Measurements from ENCODE around the gene EEF1AKMT2.
"Not testable (repeated sequence)": the region's sequence is repeated elsewhere in the genome, so short reads cannot be mapped to it uniquely, and the experiment has no call there.

EEF1AKMT2 gene

DNA sequence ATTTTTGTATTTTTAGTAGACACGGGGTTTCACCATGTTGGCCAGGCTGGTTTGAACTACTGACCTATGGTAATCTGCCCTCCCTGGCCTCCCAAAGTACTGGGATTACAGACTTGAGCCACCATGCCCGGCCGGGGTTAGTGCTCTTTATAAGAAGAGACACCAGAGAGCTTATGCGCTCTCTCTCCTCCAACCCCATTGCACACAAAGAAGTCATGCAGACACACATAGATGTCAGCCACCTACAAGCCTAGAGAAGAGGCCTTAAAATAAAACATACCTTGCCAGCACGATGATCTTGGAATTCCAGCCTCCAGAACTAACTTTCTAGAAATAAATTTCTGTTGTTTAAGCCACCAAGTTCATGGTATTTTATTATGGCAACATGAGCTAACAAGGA lies 37.5 kb downstream of the EEF1AKMT2 start:
- no peak for DNase-seq

DNA sequence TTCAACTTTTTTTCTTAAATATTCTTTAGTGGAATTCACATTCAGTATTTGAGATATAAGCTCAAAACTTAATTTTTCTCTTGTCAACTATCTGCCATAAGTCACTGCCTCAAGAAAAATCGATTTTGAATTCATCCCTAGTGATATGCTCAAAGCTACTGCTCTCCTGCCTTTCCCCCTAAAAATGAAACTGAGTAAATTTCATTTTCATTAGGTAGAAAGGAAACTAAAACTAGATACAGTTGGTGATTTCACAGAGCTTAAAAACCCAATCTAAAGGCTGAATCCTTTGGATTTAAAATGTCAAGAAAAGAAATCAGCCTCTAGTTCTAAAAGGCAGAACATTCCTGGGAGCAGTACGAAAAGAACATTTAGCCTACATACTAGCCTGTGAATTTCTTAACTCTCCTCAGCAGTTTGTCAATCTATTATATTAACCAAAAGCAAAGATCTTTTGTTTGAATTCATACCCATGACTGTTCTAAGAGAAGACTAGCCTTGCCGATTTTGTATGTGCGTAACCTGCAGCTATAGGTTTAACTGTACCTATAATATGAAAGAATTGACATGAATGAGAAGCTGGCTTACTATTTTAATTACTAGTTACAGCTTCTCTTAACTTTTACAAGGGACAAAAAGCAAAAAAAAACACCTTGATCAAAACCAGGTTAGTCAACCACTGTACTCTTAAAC lies 42.6 kb downstream of the EEF1AKMT2 start:
- no peak for DNase-seq

DNA sequence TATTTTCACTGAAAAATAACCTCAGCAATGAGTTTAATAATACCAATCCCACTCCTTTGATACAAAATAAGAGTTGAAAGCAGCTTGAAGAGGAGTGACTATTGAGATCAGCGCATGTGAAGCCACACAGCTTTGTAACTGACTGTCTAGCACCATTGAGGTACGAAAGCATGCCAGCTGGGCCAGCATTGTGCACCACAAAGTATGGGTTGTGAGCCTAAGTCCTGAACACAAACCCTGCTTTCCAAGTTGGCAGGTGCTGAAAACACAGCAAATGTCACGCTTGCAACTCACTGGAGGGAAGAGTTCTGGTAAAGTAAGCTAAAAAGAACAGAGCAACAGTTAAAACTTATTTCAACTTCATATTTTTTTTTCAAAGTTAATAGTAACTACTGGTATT lies 43.5 kb downstream of the EEF1AKMT2 start:
- DNase-seq = no peak

DNA sequence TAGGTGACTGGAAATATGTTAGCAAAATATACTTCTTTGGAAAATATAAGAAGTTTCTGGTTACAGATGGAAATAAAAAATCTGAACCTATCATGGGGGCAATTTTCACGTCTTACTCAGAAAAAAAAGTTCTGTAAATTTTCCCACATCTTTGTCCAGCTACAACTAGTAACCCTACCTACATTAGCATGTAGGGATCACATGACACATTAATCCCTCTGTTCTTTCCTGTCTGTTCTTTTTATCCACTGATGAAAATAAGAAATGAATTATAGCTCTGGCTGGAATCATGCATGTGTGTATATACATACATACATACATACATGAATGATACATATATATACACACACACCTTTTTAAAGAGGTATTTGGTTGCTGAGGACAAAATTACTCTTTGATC lies 43.9 kb downstream of the EEF1AKMT2 start:
- DNase-seq = no peak

DNA sequence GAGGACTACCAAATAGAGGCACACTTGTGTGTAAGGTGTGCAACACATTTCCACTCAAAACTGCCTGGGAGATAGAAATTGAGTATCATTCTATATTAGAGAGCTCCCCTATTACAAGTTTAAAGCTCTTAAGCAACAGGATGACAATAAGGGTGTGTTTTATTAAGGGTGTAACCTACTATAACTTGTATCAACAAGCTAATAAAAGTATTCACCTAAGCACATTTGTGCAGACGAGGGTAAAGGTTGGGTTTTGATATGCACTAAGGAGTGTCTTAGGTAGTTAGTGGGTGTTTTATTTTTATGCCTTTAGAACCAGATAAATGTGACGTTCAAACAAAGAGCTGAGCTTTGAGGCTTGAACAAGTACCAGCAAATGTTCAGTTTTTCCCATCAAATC lies 44.7 kb downstream of the EEF1AKMT2 start:
- DNase-seq = no peak

DNA sequence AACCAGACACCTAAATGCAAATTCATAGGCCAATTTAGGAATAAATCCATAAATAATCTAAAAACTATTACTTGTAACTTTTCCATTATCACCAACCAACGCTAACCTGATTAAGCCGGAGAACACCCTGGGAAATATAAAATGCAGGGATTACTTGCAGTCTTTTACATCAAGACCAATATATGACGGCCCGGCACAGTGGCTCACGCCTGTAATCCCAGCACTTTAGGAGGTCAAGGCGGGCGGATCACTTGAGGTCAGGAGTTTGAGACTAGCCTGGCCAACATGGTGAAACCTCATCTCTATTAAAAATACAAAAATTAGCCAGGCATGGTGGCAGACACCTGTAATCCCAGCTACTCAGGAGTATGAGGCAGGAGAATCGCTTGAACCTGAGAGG lies 45.2 kb downstream of the EEF1AKMT2 start:
- not testable (repeated sequence) for DNase-seq

DNA sequence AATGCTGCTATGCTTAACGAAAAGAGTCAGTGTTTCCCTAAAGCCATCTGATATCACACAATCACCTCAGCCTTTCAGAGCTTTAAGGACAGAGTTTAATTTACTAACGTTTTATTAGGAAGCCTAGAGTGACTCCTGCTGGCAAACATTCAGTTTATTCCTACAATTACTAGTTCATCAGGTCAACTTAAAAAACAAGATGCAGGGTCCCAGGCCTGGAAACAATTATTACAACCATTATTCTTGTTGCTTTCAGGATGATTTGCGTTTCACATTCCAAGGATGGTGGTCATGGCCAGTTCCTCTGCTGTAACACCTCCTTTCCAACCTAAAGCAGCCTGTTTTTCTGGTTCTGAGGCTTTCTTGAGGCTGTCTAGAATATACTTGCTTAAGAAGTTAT lies 46.0 kb downstream of the EEF1AKMT2 start:
- no peak for DNase-seq

DNA sequence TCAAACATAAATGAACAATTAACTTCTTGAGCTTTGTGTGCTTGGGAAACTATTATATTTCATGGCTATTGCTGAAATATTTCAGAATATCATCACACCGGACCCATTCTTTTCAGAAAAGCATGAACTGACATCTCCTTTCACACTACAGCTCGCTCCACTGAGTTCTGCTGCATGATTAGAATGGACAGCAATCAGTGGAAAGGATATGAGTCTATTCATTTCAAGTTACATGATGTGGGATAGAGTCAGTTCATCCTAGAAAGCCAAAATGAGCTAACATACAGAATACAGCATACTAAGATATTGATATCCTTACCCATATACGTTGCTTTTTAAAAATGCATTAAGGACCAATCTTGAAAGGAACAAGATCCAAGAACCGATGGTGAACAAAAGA lies 46.4 kb downstream of the EEF1AKMT2 start:
- no peak for DNase-seq

DNA sequence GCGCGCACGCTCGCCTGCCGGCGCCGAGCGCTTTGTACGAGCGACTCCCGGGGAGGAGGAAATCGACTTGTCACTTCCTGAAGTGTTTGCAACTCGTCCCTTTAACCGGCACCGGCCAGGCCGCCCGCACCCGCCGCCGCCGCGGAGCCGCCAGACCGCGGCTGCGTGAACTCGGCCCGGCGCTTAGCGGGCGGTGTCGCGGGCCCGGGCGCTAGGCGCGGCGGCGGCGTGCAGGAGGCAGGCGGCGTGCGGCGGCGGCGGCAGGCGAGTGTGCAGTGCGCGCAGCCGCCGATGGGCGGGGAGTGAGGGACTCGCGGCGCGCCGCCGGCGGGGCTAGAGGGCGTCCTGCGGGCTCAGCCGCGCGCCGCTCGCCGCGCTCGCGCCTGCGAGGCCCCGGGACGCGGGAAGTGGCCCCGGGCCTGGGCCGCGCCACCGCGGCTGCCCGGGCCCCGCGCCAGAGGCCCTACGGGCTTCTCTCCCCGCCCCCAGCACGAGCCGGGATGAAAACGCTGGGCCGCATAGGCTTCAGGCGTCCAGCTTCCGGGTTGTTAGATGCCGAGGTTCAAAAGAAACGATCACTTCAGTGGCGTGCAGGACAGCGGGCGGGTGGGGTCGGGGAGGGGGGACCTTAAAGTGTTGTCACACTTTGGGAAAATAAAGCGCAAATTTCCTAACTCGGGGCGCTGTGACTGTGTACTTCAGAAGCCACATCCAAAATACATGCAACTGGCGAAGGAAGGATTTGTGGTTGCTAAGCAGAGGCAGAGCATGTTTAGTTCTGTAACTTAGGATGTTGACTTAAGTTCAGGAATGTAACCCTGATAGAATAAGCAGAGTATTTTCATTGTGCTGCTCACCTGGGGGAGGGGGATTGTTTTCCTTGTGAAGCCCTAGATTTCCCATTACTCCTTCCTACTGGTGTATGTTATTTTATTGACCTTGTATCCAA lies 47.3 kb downstream of the EEF1AKMT2 start, which contains the start of gene FAM53B:
FAM53B (minus strand) TSS at position 277 of the 949 bp plus-strand sequence. CDS start 37,665 bp downstream, outside the sequence.
- peak; percentile 73 for DNase-seq

DNA sequence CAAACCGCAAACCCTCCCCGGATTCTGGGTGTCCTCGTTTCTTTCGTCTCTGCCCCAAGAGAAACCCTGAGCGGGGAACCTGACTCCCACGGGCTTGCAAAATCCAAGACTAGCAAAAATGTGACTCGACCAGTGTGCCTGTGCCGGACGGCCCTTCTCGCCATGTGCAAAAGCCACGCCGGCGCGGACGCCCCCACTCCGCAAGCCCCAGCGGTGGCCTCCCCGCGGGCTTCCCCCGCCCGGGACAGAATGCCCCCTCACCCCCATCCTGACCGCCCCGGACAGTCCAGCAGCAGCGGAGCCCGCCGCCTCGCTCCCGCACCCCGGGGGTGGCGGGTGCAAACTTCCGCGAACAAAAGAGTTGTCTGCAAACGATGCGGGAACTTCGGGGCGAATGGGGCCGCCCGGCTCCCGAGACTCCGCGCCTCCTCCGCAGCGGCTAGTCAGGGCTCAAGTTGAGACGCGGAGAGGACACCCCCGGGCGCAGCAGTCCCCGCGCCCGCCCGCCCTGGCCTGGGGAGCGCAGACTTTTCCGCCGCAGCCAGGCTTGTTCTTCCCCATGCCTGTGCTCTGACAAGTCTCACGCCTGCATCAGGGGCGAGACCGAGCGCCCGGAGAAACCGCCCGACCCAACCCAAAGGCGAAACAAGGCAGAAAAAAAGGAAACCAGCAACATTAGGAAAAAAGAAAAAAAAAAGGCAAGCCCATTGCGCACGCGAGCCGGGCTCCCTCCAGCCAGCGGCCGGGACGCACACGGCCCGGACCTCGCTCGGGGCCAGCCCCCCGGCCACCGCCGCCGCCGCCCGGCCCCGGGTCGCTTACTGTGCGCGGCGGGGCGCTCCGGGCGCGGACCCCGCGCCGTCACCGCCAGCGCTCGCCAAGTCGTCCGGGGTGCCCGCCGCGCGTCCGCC lies 48.2 kb downstream of the EEF1AKMT2 start:
- DNase-seq = no peak

DNA sequence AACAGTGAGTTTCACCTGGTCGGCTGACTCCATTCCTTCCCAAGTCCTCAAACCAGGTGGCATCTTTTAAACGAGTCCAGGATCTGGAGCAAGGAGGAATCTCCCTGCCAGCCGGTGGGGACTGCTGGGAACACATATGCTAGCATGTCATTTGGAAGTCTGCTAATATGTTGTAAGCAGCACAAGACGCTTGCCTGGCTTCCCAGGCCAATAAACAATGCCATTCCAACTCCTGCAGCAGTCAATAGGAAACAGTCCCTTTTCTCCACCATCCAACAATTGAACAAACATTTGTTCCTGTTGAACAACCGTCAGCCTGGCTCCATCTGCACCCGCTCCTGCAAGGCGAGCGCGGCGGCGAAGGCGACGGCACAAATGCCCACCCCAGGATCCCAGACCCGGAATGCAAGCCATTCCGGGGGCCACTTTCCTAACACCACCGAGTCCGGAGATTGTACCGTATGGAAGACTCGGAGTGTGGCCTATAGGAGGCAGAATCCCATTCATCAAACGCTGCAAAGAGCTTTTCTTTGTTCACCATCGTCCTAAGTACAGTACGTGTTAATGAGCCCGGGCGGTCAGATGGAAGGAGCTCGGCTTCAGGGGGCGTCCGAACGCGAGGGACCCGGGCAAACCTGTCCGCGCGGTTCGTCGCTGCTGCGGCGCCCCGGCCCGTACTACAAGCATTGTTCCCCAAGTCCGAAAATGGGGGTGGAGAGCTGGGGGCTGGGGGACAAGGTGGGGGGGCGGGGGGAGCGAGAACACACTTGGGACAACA lies 49.1 kb downstream of the EEF1AKMT2 start:
- DNase-seq = no peak

DNA sequence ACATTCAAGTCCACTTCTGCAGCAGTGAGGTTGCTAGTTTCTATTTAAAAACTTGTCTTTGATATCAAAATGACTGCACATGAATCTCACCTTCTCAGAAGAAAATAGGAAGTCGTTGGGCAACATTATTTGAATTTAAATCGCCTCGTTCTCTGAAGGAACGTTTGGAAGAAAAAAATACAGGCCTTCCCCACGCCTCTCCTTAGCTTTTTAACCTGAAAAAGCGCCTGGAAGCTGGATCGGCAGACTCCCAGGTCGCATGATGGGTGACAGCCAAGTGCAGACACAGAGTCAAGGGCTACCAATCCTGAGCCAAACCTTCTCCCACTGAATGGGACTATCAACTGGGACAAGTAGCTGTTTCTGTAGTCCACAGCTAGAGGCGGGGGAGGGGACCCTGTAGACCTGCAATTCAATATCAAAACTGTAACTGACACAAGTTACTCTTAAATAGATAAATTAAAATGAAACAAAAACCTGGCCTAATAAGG lies 49.7 kb downstream of the EEF1AKMT2 start:
- DNase-seq = no peak

DNA sequence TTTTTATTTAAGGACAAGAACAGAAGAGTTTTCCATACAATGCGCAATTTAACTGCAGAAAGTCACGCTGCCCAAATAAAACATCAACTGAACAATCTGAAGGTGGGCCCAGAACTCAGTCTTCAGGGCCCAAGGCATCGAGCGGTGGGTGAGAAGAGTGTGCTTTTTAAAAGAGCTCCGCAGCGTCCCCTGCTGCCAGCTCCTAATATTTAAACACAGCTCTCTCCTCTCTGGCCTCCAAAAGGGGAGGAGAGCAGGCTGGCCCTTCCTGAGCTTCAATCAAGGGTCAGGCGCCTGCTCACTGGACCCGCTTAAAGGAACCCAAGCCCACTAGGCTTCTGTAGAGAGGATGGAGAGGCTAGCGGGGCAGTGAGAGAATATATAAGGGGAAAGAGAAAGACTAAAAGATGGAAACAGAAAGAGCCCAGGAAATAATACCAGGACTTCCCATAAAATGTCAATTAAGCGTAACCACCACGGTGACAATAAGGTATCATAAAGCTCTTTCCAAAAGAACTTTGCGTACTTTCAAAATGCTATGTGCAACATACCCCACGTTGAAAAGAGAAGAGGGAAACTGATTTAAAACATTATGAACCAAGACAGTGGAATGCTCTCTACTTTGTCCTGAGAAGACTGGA lies 50.3 kb downstream of the EEF1AKMT2 start:
- peak; percentile 68 for DNase-seq

DNA sequence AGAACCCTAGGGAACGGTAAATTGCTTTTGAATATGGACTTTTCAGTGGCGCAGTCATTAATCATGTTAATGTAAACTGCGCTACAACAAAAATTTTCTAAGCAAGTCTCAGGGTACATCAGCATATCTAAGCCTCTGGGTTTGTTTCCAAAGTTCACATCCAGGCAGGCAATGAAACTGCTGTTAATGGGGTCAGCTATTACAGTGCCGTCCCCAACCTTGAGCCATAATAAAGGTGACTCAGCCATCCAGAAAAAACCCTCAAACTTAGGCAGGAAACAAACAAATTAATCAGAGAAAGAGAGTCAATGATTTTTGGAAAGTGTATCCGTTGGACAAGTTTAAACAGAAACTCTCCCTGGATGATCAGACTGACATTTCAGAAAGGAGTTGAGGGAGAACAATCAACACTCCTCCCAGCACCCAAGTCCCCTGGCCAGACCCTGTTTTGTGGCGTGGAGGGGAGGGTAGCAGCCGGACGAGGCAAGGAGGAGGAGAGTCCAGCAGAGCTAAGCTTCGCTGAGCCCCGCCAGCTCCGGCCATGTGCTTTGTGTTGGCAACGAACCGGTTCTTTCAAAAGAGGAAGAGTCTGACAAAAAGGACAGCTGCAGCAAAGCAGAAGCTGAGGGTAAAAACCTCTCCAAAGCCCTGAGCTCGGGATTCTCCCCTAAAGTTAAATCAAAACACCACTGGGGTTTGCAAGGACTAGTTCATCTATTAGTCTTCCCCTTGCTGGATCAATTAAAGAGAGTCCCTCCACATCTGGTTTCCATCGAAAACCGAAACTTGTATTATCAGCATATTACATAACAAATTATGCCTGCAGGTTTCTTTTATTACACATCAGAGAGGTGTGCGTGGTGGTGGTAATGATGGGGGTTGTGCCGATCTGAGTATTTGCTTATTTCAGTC lies 51.1 kb downstream of the EEF1AKMT2 start:
- DNase-seq = no peak

DNA sequence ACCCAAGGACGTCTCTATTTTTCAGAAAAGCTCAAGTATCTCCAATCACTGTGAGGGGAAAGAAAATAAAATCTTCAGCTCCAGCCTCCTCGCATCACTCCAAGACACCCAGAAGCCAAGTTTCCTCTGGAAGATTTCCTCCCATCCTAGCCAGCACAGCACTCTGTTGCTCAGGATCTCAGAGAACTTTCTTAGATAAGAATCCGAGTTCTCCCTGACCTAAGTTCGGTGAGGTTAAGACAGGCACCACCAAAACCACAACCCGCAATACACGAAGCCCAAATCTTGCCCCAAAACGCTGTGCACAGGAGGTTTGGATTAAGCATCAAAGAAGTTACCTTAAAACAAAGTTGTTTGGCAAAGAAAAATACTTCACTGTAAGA lies 51.7 kb downstream of the EEF1AKMT2 start:
- DNase-seq = no peak

DNA sequence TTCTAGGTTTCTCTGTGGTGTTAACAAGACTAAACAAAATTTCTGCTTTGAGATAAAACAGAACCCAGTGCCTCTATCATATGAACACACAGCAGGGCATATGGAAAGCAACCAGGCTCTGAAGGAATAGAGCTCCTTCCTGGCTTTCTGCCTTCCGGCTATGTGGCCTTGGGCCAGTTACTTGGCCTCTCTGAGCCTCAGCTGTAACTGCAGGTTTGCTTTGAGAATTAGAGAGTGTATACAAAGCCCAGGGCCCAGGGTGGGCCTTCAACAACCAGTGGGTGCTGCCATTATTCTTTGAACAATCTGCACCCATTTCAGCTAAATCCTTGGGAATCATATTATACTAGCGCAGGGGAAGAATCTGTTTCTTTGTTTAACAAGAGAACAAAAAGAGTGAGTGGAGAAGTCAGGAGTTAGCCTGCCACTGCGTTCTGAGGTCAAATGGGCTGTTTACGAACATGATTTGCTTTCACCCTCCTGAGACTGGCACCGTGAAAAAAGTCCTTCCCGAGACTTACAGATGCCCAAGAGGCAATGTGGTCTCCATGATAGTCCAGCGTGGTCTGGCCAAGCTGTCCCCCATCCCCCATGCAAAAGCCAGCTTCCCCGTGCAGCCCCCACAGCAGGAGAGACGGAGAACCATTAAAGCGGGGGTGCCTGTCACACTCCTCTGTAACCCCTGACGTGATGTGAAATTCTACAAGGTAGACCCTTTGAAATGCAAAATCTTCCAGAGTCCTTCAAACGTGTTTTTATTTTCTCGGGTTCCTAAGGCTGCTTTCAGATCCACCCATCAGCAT lies 52.4 kb downstream of the EEF1AKMT2 start:
- DNase-seq = no peak

DNA sequence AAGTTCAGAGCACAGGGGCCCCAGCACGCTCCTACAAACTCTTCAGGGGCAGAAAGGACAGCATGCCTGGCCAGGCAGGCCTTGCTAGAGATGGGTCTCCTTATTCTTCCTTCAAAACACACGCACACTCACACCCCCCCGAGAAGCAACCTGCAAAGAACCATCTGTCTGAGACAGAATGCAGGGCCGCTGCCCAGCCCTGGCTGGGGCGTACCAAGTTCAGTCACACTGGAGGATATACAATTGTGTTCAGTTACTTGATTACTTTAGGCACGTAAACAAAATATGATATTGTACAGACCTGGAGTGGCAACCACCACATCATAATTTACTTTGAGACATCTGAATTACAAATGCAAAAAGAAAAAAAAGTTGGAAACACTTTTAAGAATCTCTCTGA lies 53.2 kb downstream of the EEF1AKMT2 start:
- no peak for DNase-seq

DNA sequence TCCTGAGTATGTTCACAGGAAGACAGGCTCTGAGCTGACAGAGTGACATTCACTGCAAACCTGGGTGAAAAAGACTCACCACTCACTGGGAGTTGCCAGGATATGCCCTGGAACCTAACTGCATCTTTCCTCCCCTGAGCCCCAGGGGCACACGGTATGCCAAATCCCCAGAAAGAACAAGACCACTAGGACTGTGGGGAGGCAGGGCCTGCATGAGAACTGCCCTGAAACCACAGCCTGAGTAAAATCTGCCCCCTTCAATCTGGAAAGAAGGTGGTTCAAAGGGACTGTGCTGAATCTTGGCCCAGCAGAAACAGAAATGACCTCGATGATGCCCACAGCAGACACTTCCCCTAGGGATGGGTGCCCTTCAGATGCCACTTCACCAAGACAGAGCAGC lies 54.0 kb downstream of the EEF1AKMT2 start:
- no peak for DNase-seq

DNA sequence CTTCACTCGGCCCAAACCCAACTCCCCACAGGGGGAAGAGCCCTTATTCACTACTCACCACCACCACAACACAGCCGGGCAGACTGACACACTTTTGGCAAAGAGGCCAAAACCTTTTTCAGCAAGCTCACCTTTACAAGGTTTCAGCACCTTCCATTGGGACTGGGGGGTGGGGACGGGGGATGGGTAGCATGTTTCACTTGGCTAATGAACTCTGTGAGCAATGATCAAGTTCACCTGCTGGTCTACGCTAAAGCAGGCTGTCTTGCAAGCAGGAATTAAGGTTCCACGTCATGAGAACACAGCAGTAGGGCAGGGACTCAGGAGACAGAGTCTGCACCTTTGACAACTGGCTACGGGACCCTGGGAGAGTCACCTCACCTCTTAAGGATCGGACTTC lies 54.5 kb downstream of the EEF1AKMT2 start:
- no peak for DNase-seq

All from stimulated activated CD4-positive, alpha-beta T cell treated with anti-CD3 and anti-CD28 coated beads, Interleukin-1b, Interleukin-23, amount 100 ng/mL, for 48 hours (primary cell).